NCI-H2081 (cell line): ENCODE data around the gene SHD.
A peak's percentile ranks its signal among the peaks of the same experiment; 100 is the strongest.
"Not testable (repeated sequence)": the region's sequence is repeated elsewhere in the genome, so short reads cannot be mapped to it uniquely, and the experiment has no call there.

Source experiments
- DNase-seq, 2 experiments: peaks; one replicate each; lab custom pipeline; 2025; lab: John Stamatoyannopoulos, UW

The SHD gene

GRCh38 chr19:4267101-4267900 lies 11.8 kb upstream of the SHD start:
- no peak for DNase-seq

GRCh38 chr19:4267901-4268815 lies 10.9 kb upstream of the SHD start:
- DNase-seq, result no peak

- DNase-seq, result no peak
These were observed 10.1 kb upstream of the SHD start for GRCh38 chr19:4268816-4269430.

- DNase-seq, result no peak
These were observed 6.2 kb upstream of the SHD start for GRCh38 chr19:4272894-4273293.

GRCh38 chr19:4274321-4274686 lies 4.8 kb upstream of the SHD start:
- DNase-seq, result not testable (repeated sequence)

GRCh38 chr19:4277191-4277696 lies 1.8 kb upstream of the SHD start:
- no peak for DNase-seq

GRCh38 chr19:4278010-4278409 lies 1.1 kb upstream of the SHD start:
- no peak for DNase-seq

GRCh38 chr19:4279267-4279529 lies 132 bp downstream of the SHD start:
- DNase-seq, result no peak

- no peak for DNase-seq
These were observed 710 bp downstream of the SHD start for GRCh38 chr19:4279530-4280422.

- DNase-seq, result peak in 1 of 2 experiments; percentile 11
These were observed 5.3 kb downstream of the SHD start for GRCh38 chr19:4284176-4284958.

GRCh38 chr19:4284974-4285373 lies 5.9 kb downstream of the SHD start:
- DNase-seq, result no peak

- DNase-seq, result not testable (repeated sequence)
These were observed 7.1 kb downstream of the SHD start for GRCh38 chr19:4286141-4286540.

- no peak for DNase-seq
These were observed 9.2 kb downstream of the SHD start for GRCh38 chr19:4288091-4288777.

- DNase-seq, result no peak
These were observed 12.2 kb downstream of the SHD start for GRCh38 chr19:4291184-4291732.

- DNase-seq, result no peak
These were observed 13.4 kb downstream of the SHD start for GRCh38 chr19:4292515-4292914.

- no peak for DNase-seq
These were observed 15.3 kb downstream of the SHD start for GRCh38 chr19:4294389-4294788.

GRCh38 chr19:4295972-4296771 lies 17.1 kb downstream of the SHD start:
- peak; percentile 88 to 92 for DNase-seq

- DNase-seq, result no peak
These were observed 19.1 kb downstream of the SHD start for GRCh38 chr19:4297901-4298809.
